Type B pancreatic cell (in vitro differentiated cells): ENCODE measurements around the gene JMJD6. TPM values are rescaled to one million over a fixed set of nuclear protein-coding genes. Genes with fewer than 3 reads are reported as not detected.

Experiments used
- DNase-seq: peaks from one replicate; pipeline ENCODE4 v3.0.0; 2021; ENCODE audit warnings: mixed read lengths; ENCODE audit not compliant: unreplicated experiment; ENCODE audit errors: extremely low spot score
- H3K27ac Mint-ChIP-seq: 2 replicates; pipeline ENCODE4 v1.8.0; 2021; ENCODE audit warnings: mild to moderate bottlenecking, mixed read lengths
- H3K27me3 Mint-ChIP-seq: 2 replicates; pipeline ENCODE4 v1.8.0; 2021; ENCODE audit warnings: mixed read lengths
- H3K36me3 Mint-ChIP-seq: 2 replicates; pipeline ENCODE4 v1.8.0; 2021; ENCODE audit warnings: mixed read lengths
- H3K4me1 Mint-ChIP-seq: one replicate; pipeline ENCODE4 v1.8.0; 2021; ENCODE audit warnings: mixed read lengths; ENCODE audit not compliant: unreplicated experiment
- H3K4me3 Mint-ChIP-seq: 2 replicates; pipeline ENCODE4 v1.8.0; 2021; ENCODE audit warnings: mild to moderate bottlenecking, mixed read lengths
- H3K9me3 Mint-ChIP-seq: 2 replicates; pipeline ENCODE4 v1.8.0; 2021; ENCODE audit warnings: mixed read lengths
- CTCF ChIP-seq: fragments of 200-600 bp; sonication (generic); conservative IDR thresholded peaks from 2 replicates; pipeline ENCODE4 v1.5.0; 2021; ENCODE audit warnings: antibody characterized with exemption, mild to moderate bottlenecking
- total RNA-seq: library from RNA; stranded (reverse); gene quantifications from 2 replicates; pipeline ENCODE4 v1.2.1, GENCODE V29; 2021; ENCODE audit warnings: low replicate concordance

Gene JMJD6
- total RNA-seq, 1 donor from 2014 or later, result 23.6 TPM

- H3K27ac Mint-ChIP-seq, result no peak overlapping the region
- H3K4me3 Mint-ChIP-seq, result no peak overlapping the region
- H3K4me1 Mint-ChIP-seq, result peaks cover 3% of the 10 kb centered on the region
- DNase-seq, result no peak
- TF ChIP-seq CTCF, result no peak
- H3K27me3 Mint-ChIP-seq, result no peaks in the 10 kb centered on the region
- peaks cover 22% of the 10 kb centered on the region for H3K36me3 Mint-ChIP-seq
- no peaks in the 10 kb centered on the region for H3K9me3 Mint-ChIP-seq
Observed at GRCh38 chr17:76755285-76755684, 28.9 kb upstream of the JMJD6 start.

- no peaks in the 10 kb centered on the region for H3K9me3 Mint-ChIP-seq
- no peak for TF ChIP-seq CTCF
- H3K4me1 Mint-ChIP-seq, result peaks cover 3% of the 10 kb centered on the region
- no peak overlapping the region for H3K4me3 Mint-ChIP-seq
- DNase-seq, result no peak
- H3K36me3 Mint-ChIP-seq, result peaks cover 25% of the 10 kb centered on the region
- H3K27ac Mint-ChIP-seq, result peak overlapping the region; percentile 36
- no peaks in the 10 kb centered on the region for H3K27me3 Mint-ChIP-seq
Observed at GRCh38 chr17:76753061-76753961, 26.9 kb upstream of the JMJD6 start.

GRCh38 chr17:76752006-76752405 is 25.6 kb upstream of the JMJD6 start:
- Mint-ChIP-seq H3K27ac (no peak overlapping the region), H3K4me1 (peaks cover 3% of the 10 kb centered on the region), H3K27me3 (no peaks in the 10 kb centered on the region), H3K36me3 (peaks cover 20% of the 10 kb centered on the region), H3K4me3 (no peak overlapping the region), H3K9me3 (no peaks in the 10 kb centered on the region)
- no peak for DNase-seq
- no peak for TF ChIP-seq CTCF

- DNase-seq, result no peak
- Mint-ChIP-seq H3K4me3 (no peak overlapping the region), H3K9me3 (no peaks in the 10 kb centered on the region), H3K36me3 (peaks cover 19% of the 10 kb centered on the region), H3K4me1 (peaks cover 3% of the 10 kb centered on the region), H3K27ac (no peak overlapping the region), H3K27me3 (no peaks in the 10 kb centered on the region)
- TF ChIP-seq CTCF, result no peak
Observed at GRCh38 chr17:76751416-76751993, 25.1 kb upstream of the JMJD6 start.

GRCh38 chr17:76748657-76749056 is 22.3 kb upstream of the JMJD6 start:
- Mint-ChIP-seq H3K36me3 (peaks cover 36% of the 10 kb centered on the region), H3K27me3 (no peaks in the 10 kb centered on the region), H3K27ac (no peak overlapping the region), H3K4me1 (peaks cover 3% of the 10 kb centered on the region), H3K4me3 (no peak overlapping the region), H3K9me3 (no peaks in the 10 kb centered on the region)
- TF ChIP-seq CTCF, result no peak
- no peak for DNase-seq
